Fibroblast of mammary gland (primary cell): ENCODE data around the gene TCF7L2.

Experiments
- DNase-seq: peaks from one replicate; pipeline ENCODE4 v3.0.0-alpha.2; 2010; ENCODE audit warnings: low read depth
- H3K4me3 ChIP-seq: 2 replicates; pipeline ENCODE4 v1.5.1; 2011; ENCODE audit warnings: low read depth, mild to moderate bottlenecking, low read length, moderate library complexity; ENCODE audit not compliant: control insufficient read depth
- TF ChIP-seq, protein P1 (sequence below): conservative IDR thresholded peaks from 2 replicates; pipeline ENCODE4 v1.5.1; 2011; ENCODE audit warnings: low read depth, low read length, inconsistent platforms; ENCODE audit not compliant: control insufficient read depth, insufficient read depth

The TCF7L2 gene

DNA sequence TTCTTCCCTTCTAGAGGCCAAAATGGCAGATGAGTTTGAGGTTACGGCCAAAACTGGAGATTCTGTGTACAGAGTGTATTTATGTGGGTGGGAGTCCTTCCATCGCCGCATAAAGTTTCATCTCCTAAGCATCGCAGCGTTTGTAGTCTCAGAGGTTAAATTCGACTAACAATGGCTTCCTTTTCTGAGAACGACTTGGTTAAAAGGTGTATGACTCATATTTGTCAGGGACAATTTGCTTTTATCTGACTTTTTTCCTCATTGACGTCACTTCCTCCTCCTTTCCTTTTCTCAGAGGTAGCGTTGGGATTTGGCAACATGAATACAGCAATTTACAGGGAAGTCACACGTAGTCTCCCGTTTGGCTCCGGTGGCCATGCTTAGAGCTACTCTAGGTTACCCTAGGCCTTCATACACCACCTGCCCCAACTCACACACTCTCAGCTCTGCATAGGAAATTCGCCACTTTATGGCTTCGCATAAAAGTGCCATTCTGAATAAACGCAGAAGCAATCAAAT lies 37.6 kb upstream of the TCF7L2 start:
- TF ChIP-seq, protein P1, sequence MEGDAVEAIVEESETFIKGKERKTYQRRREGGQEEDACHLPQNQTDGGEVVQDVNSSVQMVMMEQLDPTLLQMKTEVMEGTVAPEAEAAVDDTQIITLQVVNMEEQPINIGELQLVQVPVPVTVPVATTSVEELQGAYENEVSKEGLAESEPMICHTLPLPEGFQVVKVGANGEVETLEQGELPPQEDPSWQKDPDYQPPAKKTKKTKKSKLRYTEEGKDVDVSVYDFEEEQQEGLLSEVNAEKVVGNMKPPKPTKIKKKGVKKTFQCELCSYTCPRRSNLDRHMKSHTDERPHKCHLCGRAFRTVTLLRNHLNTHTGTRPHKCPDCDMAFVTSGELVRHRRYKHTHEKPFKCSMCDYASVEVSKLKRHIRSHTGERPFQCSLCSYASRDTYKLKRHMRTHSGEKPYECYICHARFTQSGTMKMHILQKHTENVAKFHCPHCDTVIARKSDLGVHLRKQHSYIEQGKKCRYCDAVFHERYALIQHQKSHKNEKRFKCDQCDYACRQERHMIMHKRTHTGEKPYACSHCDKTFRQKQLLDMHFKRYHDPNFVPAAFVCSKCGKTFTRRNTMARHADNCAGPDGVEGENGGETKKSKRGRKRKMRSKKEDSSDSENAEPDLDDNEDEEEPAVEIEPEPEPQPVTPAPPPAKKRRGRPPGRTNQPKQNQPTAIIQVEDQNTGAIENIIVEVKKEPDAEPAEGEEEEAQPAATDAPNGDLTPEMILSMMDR: no peak
- no peak for DNase-seq
- no peak overlapping the region for H3K4me3 ChIP-seq

DNA sequence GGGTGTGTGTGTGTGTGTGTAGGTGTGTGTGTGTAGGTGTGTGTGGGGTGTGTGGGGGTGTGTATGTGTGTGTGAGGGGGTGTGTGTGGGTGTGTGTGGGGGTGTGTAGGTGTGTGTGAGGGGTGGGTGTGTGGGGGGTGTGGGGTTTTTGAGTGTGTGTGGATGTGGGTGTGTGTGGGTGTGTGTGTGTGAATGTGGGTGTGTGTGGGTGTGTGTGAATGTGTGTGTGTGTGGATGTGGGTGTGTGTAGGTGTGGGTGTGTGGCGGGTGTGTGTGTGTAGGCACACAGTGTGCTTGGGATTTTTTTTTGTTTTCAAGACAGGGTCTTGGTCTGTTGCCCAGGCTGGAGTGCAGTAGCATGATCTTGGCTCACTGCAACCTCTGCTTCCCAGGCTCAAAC lies 36.8 kb upstream of the TCF7L2 start:
- TF ChIP-seq, protein P1: no peak
- no peak for DNase-seq
- H3K4me3 ChIP-seq: no peak overlapping the region

DNA sequence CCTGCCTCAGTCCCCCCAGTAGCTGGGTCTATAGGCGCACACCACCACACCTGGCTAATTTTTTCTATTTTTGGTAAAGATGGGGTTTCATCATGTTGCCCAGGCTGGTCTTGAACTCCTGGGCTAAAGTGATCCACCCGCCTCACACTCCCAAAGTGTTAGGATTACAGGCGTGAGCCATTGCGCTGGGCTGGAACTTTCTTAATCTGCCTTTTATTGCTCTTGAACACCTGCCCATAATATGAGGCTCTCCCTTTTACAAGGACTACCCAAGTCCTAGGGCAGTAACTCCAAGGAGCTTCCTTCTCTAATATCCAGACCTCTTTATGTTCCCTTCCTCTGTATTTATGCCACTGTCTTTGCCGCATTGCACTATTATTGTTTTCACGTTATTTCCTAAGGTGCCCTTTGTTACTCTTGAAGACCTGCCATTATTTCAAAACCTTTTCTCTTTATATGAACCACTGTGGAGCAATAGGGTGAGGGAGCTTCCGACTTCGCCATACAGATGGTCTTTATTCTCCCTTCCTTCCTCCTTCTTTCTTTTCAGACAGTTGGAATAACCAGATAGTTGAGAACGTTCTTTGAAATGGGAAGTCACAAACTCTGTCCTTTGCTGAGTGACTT lies 36.3 kb upstream of the TCF7L2 start:
- TF ChIP-seq, protein P1: no peak

DNA sequence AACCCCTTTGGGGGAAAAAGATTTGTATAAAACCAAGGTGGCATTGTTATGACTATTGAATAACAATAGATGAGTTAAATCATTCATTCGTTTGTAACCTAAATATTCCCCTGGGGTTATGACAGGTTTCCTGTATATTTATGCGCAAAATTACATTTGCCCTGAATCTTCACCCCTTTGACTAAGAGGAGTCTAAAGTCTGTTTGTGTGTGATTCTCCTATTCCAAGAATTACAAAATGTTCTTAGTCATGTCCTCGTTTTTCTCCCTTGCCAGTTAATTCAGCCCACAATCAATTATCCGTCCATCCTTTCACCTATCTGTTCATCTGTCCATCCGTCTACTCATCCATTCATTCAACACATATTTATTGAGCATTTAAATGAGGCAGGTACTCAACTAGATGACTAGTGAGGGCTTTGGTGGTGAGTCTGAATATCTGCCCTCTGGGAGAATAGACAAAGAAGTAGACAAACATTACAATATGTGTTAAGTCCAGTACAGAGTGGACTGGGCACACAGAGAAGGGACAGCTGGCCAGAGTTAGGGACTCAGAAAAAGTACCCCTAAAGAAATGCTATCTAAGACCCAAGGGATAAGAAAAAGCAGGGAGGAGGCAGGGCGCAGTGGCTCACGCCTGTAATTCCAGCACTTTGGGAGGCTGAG lies 35.6 kb upstream of the TCF7L2 start:
- peak; percentile 74 for DNase-seq
- H3K4me3 ChIP-seq: no peak overlapping the region
- TF ChIP-seq, protein P1: no peak

More for the DNA sequence above, 36.3 kb upstream of the TCF7L2 start:
- H3K4me3 ChIP-seq: no peak overlapping the region
- DNase-seq: no peak

DNA sequence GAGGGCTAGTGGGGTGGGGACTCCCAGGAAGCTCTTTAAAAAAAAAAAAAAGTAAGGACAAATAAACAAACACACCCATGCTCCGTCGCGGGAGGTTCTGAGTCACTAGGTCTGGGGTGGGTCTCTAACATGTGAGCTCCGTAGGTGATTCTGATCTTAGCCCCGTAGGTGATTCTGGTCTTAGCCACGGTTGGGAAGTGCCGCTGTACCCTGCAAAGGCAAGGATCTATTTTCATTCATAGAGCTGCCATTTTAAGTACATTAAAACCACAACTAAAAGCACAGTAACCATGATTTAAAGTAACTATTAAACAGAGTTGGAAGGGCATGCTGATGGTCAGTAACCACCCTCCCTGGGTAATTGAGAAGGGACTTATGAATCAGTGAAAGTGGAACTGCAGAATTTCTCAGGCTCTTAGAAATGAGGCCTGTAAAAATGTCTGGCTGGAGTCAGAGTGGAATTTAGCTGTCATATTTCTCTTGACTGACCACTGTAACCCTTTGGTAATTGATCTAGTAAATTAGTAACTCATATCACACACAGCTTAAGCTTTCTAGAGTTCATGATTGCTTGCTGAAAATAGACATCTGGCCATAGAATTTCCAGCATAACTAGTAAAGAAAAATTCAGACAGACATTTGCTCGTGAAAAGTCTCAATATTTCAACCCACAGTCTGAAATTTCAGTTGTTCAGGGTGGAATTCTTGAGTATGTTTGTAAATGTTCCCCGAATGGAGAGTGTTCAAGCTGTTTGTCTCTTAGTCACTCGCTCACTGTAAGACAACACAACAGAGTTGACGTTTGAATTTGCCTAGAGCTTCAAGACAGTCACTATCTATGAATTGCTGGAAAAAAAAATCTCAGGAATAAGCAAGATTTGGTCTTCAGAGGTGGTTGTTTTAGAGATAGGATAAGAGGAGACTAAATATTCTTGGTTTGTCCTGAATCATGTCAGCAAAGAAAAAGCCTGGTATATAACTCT lies 34.2 kb upstream of the TCF7L2 start:
- DNase-seq: peak; percentile 61
- no peak overlapping the region for H3K4me3 ChIP-seq
- TF ChIP-seq, protein P1: no peak

DNA sequence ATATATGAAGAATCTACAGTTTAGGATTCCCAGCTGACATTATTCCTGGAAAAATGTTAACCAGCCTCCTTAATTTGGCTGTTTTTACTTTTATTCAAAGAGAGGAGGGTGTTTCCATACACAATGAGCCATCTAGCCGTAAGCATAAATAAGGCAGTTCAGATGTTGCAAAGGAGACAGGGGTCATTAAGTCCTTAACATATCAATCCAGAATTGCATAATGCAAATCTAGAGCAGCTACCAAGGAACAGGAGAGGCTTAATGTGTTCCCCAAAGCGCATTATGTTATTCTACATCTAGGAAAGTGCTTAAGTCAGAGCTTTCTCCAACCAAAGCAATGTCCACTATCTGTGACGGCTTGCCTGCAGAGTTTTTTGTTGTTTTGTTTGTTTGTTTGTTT lies 32.4 kb upstream of the TCF7L2 start:
- TF ChIP-seq, protein P1: no peak
- no peak overlapping the region for H3K4me3 ChIP-seq
- DNase-seq: no peak
